ENCODE results near the gene NRIP1. TPM values are rescaled to one million over a fixed set of nuclear protein-coding genes. Genes with fewer than 3 reads are reported as not detected.

The NRIP1 gene
- total RNA-seq, 1 experiment from 2014 or later: 9.4 TPM

DNA sequence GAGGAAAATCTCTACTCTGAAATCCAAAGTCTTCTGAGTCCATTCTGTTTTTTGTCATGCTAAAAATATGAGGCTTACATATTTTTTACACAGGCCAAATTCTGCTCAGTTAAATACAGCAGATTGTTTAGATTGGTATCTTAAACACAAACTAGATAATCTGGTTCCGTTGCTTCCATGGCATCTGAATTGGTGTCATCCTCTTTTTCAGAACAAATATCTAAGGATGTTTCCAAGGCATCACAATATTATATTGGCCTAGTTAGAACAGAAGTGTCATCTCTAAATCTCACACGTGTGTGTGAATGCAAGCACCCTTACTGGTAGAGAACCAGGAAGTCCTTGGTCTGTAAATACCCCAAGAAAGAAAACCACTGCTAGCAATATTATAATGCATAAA lies 151.2 kb downstream of the NRIP1 start:
- DNase-seq (ENCODE audit: low read depth, low spot score): no peak
- in situ Hi-C loops (cut with HindIII; ENCODE audit: low pct_unique_long_range_greater_than_20kb, low sequenced_read_pairs): no loop called here

DNA sequence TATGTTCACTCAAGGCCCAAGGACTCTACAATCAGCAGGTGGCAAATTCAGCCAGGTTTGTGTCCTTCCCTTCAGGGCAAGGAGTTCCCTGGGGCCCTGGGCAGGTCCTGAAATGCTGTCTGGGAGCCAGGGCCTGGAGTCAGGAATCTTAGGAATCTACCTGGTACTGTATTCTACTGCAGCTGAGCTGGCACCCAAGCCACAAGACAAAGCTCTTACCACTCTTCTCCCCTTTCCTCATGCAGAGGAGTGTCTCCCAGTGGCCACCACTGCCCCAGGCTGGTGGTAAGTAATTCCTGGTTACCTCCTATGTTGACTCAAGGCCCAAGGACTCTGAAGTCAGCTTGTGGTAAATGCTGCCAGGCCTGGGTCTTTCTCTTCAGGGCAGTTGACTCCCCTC lies 153.4 kb downstream of the NRIP1 start:
- in situ Hi-C loops (cut with HindIII; ENCODE audit: low pct_unique_long_range_greater_than_20kb, low sequenced_read_pairs): no loop called here
- no peak for DNase-seq (ENCODE audit: low read depth, low spot score)
